GM23338 (cell line): ENCODE data around the gene STAT3. TPM values are rescaled to one million over a fixed set of nuclear protein-coding genes. Genes with fewer than 3 reads are reported as not detected.

ENCODE experiments used
- ATAC-seq: fragments of 200-7000 bp; cut with Tn5 transposase; 3 replicates; pipeline ENCODE4 v1.9.1; 2020
- DNase-seq: peaks from one replicate; pipeline ENCODE4 v3.0.0-alpha.2; 2015; ENCODE audit warnings: low spot score
- H2AFZ ChIP-seq: fragments of 200-600 bp; sonication (generic); 2 replicates; pipeline ENCODE4 v1.8.0; 2016; ENCODE audit warnings: antibody characterized with exemption, mild to moderate bottlenecking, moderate library complexity
- H3F3A ChIP-seq: fragments of 200-600 bp; sonication (generic); replicated peaks from 2 replicates; pipeline ENCODE4 v1.8.0; 2017; ENCODE audit warnings: antibody characterized with exemption, mixed run types, low read depth
- H3K27ac ChIP-seq: fragments of 200-600 bp; sonication (generic); 2 replicates; pipeline ENCODE4 v1.6.1; 2016; ENCODE audit warnings: low read depth
- H3K27me3 ChIP-seq: fragments of 200-600 bp; sonication (generic); 2 replicates; pipeline ENCODE4 v1.8.0; 2016; ENCODE audit warnings: mild to moderate bottlenecking, mixed run types, moderate library complexity; ENCODE audit not compliant: insufficient read depth
- H3K36me3 ChIP-seq: fragments of 200-600 bp; sonication (generic); 2 replicates; pipeline ENCODE4 v1.8.0; 2016; ENCODE audit warnings: mild to moderate bottlenecking; ENCODE audit not compliant: insufficient read depth
- H3K4me1 ChIP-seq: fragments of 200-600 bp; sonication (generic); 2 replicates; pipeline ENCODE4 v1.8.0; 2016; ENCODE audit warnings: mild to moderate bottlenecking, moderate library complexity; ENCODE audit not compliant: insufficient read depth
- H3K4me2 ChIP-seq: fragments of 200-600 bp; sonication (generic); 2 replicates; pipeline ENCODE4 v1.7.1; 2017; ENCODE audit warnings: mixed run types
- H3K4me3 ChIP-seq: fragments of 200-600 bp; sonication (generic); 2 replicates; pipeline ENCODE4 v1.6.1; 2016; ENCODE audit warnings: mixed run types
- H3K79me2 ChIP-seq: fragments of 200-600 bp; sonication (generic); replicated peaks from 2 replicates; pipeline ENCODE4 v1.8.0; 2017; ENCODE audit warnings: mild to moderate bottlenecking; ENCODE audit not compliant: insufficient read depth
- H3K9me2 ChIP-seq: fragments of 200-600 bp; sonication (generic); 2 replicates; pipeline ENCODE4 v1.8.0; 2017; ENCODE audit not compliant: insufficient read depth
- H4K20me1 ChIP-seq: fragments of 200-600 bp; sonication (generic); replicated peaks from 2 replicates; pipeline ENCODE4 v1.8.0; 2017; ENCODE audit warnings: mild to moderate bottlenecking; ENCODE audit not compliant: insufficient read depth
- H3K27ac Mint-ChIP-seq: 2 replicates; pipeline ENCODE4 v1.8.0; 2020; ENCODE audit warnings: inconsistent platforms, mild to moderate bottlenecking, moderate library complexity, mixed read lengths
- H3K27me3 Mint-ChIP-seq: 3 replicates; pipeline ENCODE4 v1.8.0; 2022; ENCODE audit warnings: low read depth, mild to moderate bottlenecking, moderate library complexity, mixed read lengths, inconsistent platforms; ENCODE audit not compliant: insufficient read depth, poor library complexity
- H3K36me3 Mint-ChIP-seq: 3 replicates; pipeline ENCODE4 v1.8.0; 2021; ENCODE audit warnings: low read depth, mild to moderate bottlenecking, inconsistent platforms, moderate library complexity, mixed read lengths
- H3K4me1 Mint-ChIP-seq: 3 replicates; pipeline ENCODE4 v1.8.0; 2020; ENCODE audit warnings: mild to moderate bottlenecking, inconsistent platforms, mixed read lengths
- H3K4me3 Mint-ChIP-seq: 3 replicates; pipeline ENCODE4 v1.8.0; 2021; ENCODE audit warnings: moderate library complexity, mild to moderate bottlenecking, inconsistent platforms, mixed read lengths
- H3K9me3 Mint-ChIP-seq: 3 replicates; pipeline ENCODE4 v1.8.0; 2020; ENCODE audit warnings: moderate library complexity, mild to moderate bottlenecking, inconsistent platforms, mixed read lengths
- EZH2 ChIP-seq: fragments of 200-600 bp; sonication (generic); IDR thresholded peaks from one replicate; pipeline ENCODE4 v1.8.0; 2017; ENCODE audit warnings: antibody characterized with exemption, mild to moderate bottlenecking, low read depth; ENCODE audit not compliant: unreplicated experiment
- EZH2phosphoT487 ChIP-seq: fragments of 200-600 bp; sonication (generic); IDR thresholded peaks from one replicate; pipeline ENCODE4 v1.8.1; 2018; ENCODE audit warnings: antibody characterized with exemption; ENCODE audit not compliant: unreplicated experiment
- JUNB ChIP-seq: IDR thresholded peaks from one replicate; pipeline ENCODE4 v1.6.1; 2016; ENCODE audit warnings: antibody characterized with exemption; ENCODE audit not compliant: unreplicated experiment
- POLR2AphosphoS5 ChIP-seq: IDR thresholded peaks from 2 replicates; pipeline ENCODE4 v1.6.1; 2016; ENCODE audit warnings: antibody characterized with exemption, low read depth
- REST ChIP-seq: IDR thresholded peaks from one replicate; pipeline ENCODE4 v1.6.1; 2018; ENCODE audit warnings: antibody characterized with exemption; ENCODE audit not compliant: unreplicated experiment
- STAT1 ChIP-seq: IDR thresholded peaks from one replicate; pipeline ENCODE4 v1.6.1; 2016; ENCODE audit warnings: antibody characterized with exemption; ENCODE audit not compliant: unreplicated experiment
- ZNF114 ChIP-seq: fragments of 250-450 bp; sonication (Bioruptor Pico); IDR thresholded peaks from 2 replicates; pipeline ENCODE4 v1.5.0; 2020; ENCODE audit warnings: mild to moderate bottlenecking, moderate library complexity
- polyA plus RNA-seq: library from polyadenylated mRNA; unstranded; fragments of >200 nt; fragmentation: Nextera tagmentation; extraction: Ambion mirVana; gene quantifications from 2 replicates; pipeline ENCODE4 v1.2.1, GENCODE V29; 2016
- total RNA-seq: library from RNA; depleted of rRNA; stranded (reverse); fragments of >200 nt; shearing (Covaris generic); gene quantifications from 2 replicates; pipeline ENCODE4 v1.2.3, GENCODE V29; 2014
- TF ChIP-seq, protein P1 (sequence below), 2 experiments: fragments of 200-600 bp in 1 of 2; sonication (generic) in 1 of 2; conservative IDR thresholded peaks; 2 replicates each; pipeline versions ENCODE4 v1.5.1 to v1.6.1; 2016 to 2017; ENCODE audit warnings: antibody characterized with exemption in 2 of 2, low read depth in 2 of 2, mild to moderate bottlenecking in 2 of 2, moderate library complexity in 1 of 2
- TF ChIP-seq, protein P2 (sequence below): IDR thresholded peaks from 2 replicates; pipeline ENCODE4 v1.6.1; 2016; ENCODE audit warnings: antibody characterized with exemption

Gene STAT3
- total and polyA plus RNA-seq, 2 experiments from 2014 or later, result 49.5 to 78.0 TPM

GRCh38 chr17:42406615-42407288, 18.5 kb upstream of the STAT3 start (continued):
- no peak for TF ChIP-seq REST

GRCh38 chr17:42405963-42406495, 17.8 kb upstream of the STAT3 start:
- TF ChIP-seq ZNF114 (CRISPR knock-in tag), result no peak
- no peak for TF ChIP-seq EZH2
- no peak for TF ChIP-seq POLR2AphosphoS5
- TF ChIP-seq, protein P1, sequence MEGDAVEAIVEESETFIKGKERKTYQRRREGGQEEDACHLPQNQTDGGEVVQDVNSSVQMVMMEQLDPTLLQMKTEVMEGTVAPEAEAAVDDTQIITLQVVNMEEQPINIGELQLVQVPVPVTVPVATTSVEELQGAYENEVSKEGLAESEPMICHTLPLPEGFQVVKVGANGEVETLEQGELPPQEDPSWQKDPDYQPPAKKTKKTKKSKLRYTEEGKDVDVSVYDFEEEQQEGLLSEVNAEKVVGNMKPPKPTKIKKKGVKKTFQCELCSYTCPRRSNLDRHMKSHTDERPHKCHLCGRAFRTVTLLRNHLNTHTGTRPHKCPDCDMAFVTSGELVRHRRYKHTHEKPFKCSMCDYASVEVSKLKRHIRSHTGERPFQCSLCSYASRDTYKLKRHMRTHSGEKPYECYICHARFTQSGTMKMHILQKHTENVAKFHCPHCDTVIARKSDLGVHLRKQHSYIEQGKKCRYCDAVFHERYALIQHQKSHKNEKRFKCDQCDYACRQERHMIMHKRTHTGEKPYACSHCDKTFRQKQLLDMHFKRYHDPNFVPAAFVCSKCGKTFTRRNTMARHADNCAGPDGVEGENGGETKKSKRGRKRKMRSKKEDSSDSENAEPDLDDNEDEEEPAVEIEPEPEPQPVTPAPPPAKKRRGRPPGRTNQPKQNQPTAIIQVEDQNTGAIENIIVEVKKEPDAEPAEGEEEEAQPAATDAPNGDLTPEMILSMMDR (conservative IDR thresholded peaks at IDR 0.05; ENCODE audit: low read depth in 2 of 2), result peak; percentile 96 to 97
- TF ChIP-seq EZH2phosphoT487, result no peak
- TF ChIP-seq JUNB, result no peak
- TF ChIP-seq, protein P2, sequence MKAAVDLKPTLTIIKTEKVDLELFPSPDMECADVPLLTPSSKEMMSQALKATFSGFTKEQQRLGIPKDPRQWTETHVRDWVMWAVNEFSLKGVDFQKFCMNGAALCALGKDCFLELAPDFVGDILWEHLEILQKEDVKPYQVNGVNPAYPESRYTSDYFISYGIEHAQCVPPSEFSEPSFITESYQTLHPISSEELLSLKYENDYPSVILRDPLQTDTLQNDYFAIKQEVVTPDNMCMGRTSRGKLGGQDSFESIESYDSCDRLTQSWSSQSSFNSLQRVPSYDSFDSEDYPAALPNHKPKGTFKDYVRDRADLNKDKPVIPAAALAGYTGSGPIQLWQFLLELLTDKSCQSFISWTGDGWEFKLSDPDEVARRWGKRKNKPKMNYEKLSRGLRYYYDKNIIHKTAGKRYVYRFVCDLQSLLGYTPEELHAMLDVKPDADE, result no peak
- TF ChIP-seq STAT1, result no peak
- Histone ChIP-seq H3K4me2 (peak overlapping the region; percentile 41; the same call in 1 of the 2 replicates), H3K27ac (no peak overlapping the region), H3K27me3 (no peaks in the 10 kb centered on the region), H3K9me2 (no peaks in the 10 kb centered on the region), H3K4me3 (no peak overlapping the region), H3F3A (peaks cover 14% of the 10 kb centered on the region; the same call in 1 of the 2 replicates), H3K79me2 (peaks cover 8% of the 10 kb centered on the region; the same call in 1 of the 2 replicates), H4K20me1 (peaks cover 9% of the 10 kb centered on the region; the same call in 1 of the 2 replicates), H3K36me3 (no peaks in the 10 kb centered on the region), H3K4me1 (peaks cover 41% of the 10 kb centered on the region), H2AFZ (no peak overlapping the region)
- Mint-ChIP-seq H3K36me3 (no peaks in the 10 kb centered on the region; the same call in 2 of the 3 replicates), H3K4me3 (no peak overlapping the region), H3K4me1 (peaks cover 46% of the 10 kb centered on the region), H3K27ac (no peak overlapping the region), H3K27me3 (peaks cover 12% of the 10 kb centered on the region), H3K9me3 (no peaks in the 10 kb centered on the region)
- ATAC-seq (peak; percentile 54), DNase-seq (peak; percentile 92)
